GM19467 (cell line): Measurements from ENCODE around the gene AGAP5.
"Not testable (repeated sequence)": the region's sequence is repeated elsewhere in the genome, so short reads cannot be mapped to it uniquely, and the experiment has no call there.

ENCODE experiments used
- ATAC-seq: cut with Tn5 transposase; IDR thresholded peaks from one replicate; pipeline ENCODE4 v1.9.1; 2021; ENCODE audit warnings: mild to moderate bottlenecking, moderate library complexity; ENCODE audit not compliant: unreplicated experiment

AGAP5 gene

GRCh38 chr10:73715179-73716156, 17.6 kb upstream of the AGAP5 start:
- ATAC-seq, result not testable (repeated sequence)

- not testable (repeated sequence) for ATAC-seq
These were observed 16.6 kb upstream of the AGAP5 start for GRCh38 chr10:73714483-73714882.

- not testable (repeated sequence) for ATAC-seq
These were observed 16.0 kb upstream of the AGAP5 start for GRCh38 chr10:73713912-73714311.

- not testable (repeated sequence) for ATAC-seq
These were observed 13.8 kb upstream of the AGAP5 start for GRCh38 chr10:73711683-73712082.

GRCh38 chr10:73708122-73708521, 10.2 kb upstream of the AGAP5 start:
- not testable (repeated sequence) for ATAC-seq

- ATAC-seq, result not testable (repeated sequence)
These were observed 9.7 kb upstream of the AGAP5 start for GRCh38 chr10:73707628-73708027.

GRCh38 chr10:73706488-73706887, 8.6 kb upstream of the AGAP5 start:
- not testable (repeated sequence) for ATAC-seq

GRCh38 chr10:73705506-73706072, 7.7 kb upstream of the AGAP5 start:
- not testable (repeated sequence) for ATAC-seq

GRCh38 chr10:73703924-73704323, 6.0 kb upstream of the AGAP5 start:
- ATAC-seq, result not testable (repeated sequence)

- not testable (repeated sequence) for ATAC-seq
These were observed 910 bp upstream of the AGAP5 start for GRCh38 chr10:73698819-73699218.

GRCh38 chr10:73695302-73695701, 2.6 kb downstream of the AGAP5 start:
- not testable (repeated sequence) for ATAC-seq

- ATAC-seq, result not testable (repeated sequence)
These were observed 7.2 kb downstream of the AGAP5 start for GRCh38 chr10:73690755-73691154.

- ATAC-seq, result not testable (repeated sequence)
These were observed 8.3 kb downstream of the AGAP5 start for GRCh38 chr10:73689596-73689995.

GRCh38 chr10:73687641-73688040, 10.3 kb downstream of the AGAP5 start:
- not testable (repeated sequence) for ATAC-seq

- ATAC-seq, result not testable (repeated sequence)
These were observed 23.4 kb downstream of the AGAP5 start for GRCh38 chr10:73674546-73674945.

GRCh38 chr10:73668378-73668777, 29.5 kb downstream of the AGAP5 start:
- ATAC-seq, result not testable (repeated sequence)

GRCh38 chr10:73666153-73666809, 31.6 kb downstream of the AGAP5 start:
- ATAC-seq, result not testable (repeated sequence)

GRCh38 chr10:73665581-73665980, 32.3 kb downstream of the AGAP5 start:
- not testable (repeated sequence) for ATAC-seq

GRCh38 chr10:73664156-73665040, 33.5 kb downstream of the AGAP5 start:
- ATAC-seq, result not testable (repeated sequence)

GRCh38 chr10:73663621-73664020, 34.3 kb downstream of the AGAP5 start:
- ATAC-seq, result not testable (repeated sequence)
